H54 (cell line): ENCODE measurements around the gene HAPLN3.

Experiments used
- DNase-seq: peaks from one replicate; pipeline ENCODE4 v3.0.0; 2011; ENCODE audit warnings: low spot score, mixed read lengths; ENCODE audit not compliant: insufficient read length
- FAIRE-seq: peaks from 3 replicates; lab custom pipeline; 2011; peaks lifted over from hg19 to GRCh38; lab: Jason Lieb, UNC
- POLR2A ChIP-seq: IDR thresholded peaks from 2 replicates; pipeline ENCODE4 v1.6.1; 2011; ENCODE audit warnings: low read depth, mild to moderate bottlenecking, low read length

Gene HAPLN3

DNA sequence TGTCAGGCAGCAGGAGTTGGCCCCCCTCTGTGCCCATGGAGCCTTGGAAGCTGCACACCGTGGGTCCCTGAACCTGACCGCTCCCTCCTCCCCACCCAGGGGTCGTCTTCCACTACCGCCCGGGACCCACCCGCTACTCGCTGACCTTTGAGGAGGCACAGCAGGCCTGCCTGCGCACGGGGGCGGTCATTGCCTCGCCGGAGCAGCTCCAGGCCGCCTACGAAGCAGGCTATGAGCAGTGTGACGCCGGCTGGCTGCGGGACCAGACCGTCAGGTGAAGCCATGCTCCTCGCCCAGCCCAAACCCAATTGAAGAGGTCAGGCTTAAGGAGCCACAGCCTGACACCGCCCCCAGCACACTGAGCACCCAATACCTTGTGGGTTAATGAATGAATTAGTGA, 48.2 kb downstream of the HAPLN3 start:
- FAIRE-seq (no peak), DNase-seq (no peak)
- TF ChIP-seq POLR2A = no peak

GRCh38 chr15:88845616-88846015, 49.7 kb downstream of the HAPLN3 start:
- FAIRE-seq (no peak), DNase-seq (no peak)
- no peak for TF ChIP-seq POLR2A

- DNase-seq = no peak
- FAIRE-seq = no peak
- TF ChIP-seq POLR2A = no peak
Measured at GRCh38 chr15:88844749-88845386, 50.5 kb downstream of the HAPLN3 start.

GRCh38 chr15:88843334-88843733, 52.0 kb downstream of the HAPLN3 start:
- TF ChIP-seq POLR2A = no peak
- no peak for DNase-seq
- FAIRE-seq = no peak

DNA sequence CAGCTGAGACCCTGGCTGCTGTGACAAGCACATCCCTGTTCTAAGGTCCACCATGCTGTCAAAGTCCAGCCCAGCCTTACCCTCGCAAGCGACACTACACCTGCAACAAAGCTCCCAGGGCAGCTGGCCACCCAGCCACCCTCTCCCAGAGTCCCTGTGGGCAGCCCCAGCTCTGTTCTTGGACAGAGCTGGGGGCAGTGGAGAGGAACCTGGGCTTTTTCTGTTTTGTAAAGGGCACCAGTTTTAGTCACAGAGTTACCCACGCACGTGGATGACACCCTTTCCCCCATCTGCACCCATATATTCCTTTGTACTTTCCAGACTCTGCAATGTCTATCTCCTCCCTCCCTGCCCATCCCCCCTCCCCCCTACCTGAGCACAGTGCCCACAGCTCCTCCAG, 53.2 kb downstream of the HAPLN3 start:
- FAIRE-seq = no peak
- no peak for DNase-seq
- TF ChIP-seq POLR2A = no peak

GRCh38 chr15:88841236-88841635, 54.1 kb downstream of the HAPLN3 start:
- no peak for FAIRE-seq
- DNase-seq = no peak
- TF ChIP-seq POLR2A = no peak

GRCh38 chr15:88839961-88840360, 55.4 kb downstream of the HAPLN3 start:
- FAIRE-seq (no peak), DNase-seq (no peak)
- TF ChIP-seq POLR2A = no peak

- FAIRE-seq (no peak), DNase-seq (no peak)
- no peak for TF ChIP-seq POLR2A
Measured at GRCh38 chr15:88839146-88839545, 56.2 kb downstream of the HAPLN3 start.

GRCh38 chr15:88838667-88839066, 56.7 kb downstream of the HAPLN3 start:
- TF ChIP-seq POLR2A = no peak
- no peak for FAIRE-seq

GRCh38 chr15:88835646-88836045, 59.7 kb downstream of the HAPLN3 start:
- FAIRE-seq (no peak), DNase-seq (no peak)
- no peak for TF ChIP-seq POLR2A

More at GRCh38 chr15:88838667-88839066, 56.7 kb downstream of the HAPLN3 start:
- no peak for DNase-seq

- no peak for TF ChIP-seq POLR2A
- no peak for FAIRE-seq
- no peak for DNase-seq
Measured at GRCh38 chr15:88835119-88835518, 60.2 kb downstream of the HAPLN3 start.

- peak; percentile 38 for DNase-seq
- FAIRE-seq = no peak
- TF ChIP-seq POLR2A = no peak
Measured at GRCh38 chr15:88834211-88834812, 61.0 kb downstream of the HAPLN3 start.

GRCh38 chr15:88833731-88834100, 61.6 kb downstream of the HAPLN3 start:
- FAIRE-seq (no peak), DNase-seq (no peak)
- TF ChIP-seq POLR2A = no peak

DNA sequence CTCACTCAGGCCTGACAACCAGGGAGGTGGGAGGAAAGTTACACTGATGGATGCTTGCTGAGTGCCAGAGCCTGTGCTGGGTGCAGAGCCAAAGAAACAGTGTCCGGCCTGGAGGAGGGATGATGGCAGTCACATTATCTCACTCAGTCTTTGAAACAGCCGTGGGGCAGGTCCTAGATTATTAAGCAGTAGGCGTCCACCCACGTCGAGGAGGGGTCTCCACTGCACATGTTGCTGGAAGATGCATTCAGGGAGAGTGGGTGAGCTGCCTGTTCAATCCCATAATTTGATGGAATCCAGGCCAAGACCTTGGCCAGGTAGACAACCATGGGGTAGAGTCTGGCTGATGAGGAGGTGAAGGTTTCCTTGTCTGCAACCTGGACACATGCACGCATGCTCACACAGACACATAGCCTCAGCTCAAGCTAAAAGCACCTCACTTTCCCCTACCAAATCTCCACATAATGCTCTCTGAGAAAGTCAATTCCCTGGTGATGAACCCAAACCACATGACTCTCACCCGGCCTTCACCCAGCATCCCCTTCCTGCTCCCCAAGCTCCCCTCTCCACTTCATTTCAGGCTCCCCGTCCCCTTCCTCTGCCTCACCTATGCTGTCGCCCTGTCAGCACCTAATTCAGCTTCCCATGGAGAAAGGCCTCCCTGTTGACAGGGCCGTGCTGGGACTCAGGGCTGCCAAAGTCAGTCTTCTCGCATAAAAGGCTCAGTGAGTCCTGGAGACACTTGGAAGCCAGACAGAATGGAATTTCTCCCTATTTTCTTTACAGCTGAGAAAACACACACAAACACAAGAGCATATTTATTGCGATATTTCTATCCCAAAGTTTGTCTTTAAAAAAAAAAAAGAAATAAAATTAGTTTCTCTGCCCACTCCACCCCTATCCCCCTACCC, 62.3 kb downstream of the HAPLN3 start:
- TF ChIP-seq POLR2A = no peak
- DNase-seq (no peak), FAIRE-seq (no peak)
